HEK293T (cell line): ENCODE data around the gene HOXD13.

ENCODE experiments used
- BHLHE40 ChIP-seq: fragments of 450-650 bp; IDR thresholded peaks from 2 replicates; pipeline ENCODE4 v1.6.1; 2016; ENCODE audit warnings: mild to moderate bottlenecking, moderate library complexity, borderline replicate concordance
- PKNOX1 ChIP-seq: fragments of 450-650 bp; IDR thresholded peaks from 2 replicates; pipeline ENCODE4 v1.6.1; 2016
- SUZ12 ChIP-seq: fragments of 450-650 bp; IDR thresholded peaks from 2 replicates; pipeline ENCODE4 v1.6.1; 2016; ENCODE audit warnings: mild to moderate bottlenecking
- TARDBP ChIP-seq: fragments of 450-650 bp; IDR thresholded peaks from 2 replicates; pipeline ENCODE4 v1.6.1; 2016
- ZNF384 ChIP-seq: fragments of 450-650 bp; IDR thresholded peaks from 2 replicates; pipeline ENCODE4 v1.6.1; 2016

DNA sequence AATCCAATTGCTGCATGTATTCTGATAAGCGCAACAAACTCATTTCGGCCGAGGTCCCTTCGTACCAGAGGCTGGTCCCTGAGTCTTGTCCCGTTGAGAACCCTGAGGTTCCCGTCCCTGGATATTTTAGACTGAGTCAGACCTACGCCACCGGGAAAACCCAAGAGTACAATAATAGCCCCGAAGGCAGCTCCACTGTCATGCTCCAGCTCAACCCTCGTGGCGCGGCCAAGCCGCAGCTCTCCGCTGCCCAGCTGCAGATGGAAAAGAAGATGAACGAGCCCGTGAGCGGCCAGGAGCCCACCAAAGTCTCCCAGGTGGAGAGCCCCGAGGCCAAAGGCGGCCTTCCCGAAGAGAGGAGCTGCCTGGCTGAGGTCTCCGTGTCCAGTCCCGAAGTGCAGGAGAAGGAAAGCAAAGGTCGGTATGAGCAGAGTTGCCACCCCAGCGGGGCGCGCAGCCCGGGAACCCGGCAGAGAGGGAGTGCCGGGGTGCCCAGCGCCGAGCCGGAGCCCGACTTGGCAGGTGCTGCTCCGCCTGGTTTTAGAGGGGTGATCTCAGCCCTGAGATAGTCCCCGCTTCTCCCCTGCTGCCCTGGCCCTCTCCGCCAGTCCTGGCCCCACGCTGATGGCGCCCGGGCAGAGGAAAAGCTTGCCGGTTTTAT, 24.8 kb downstream of the HOXD13 start:
- no peak for TF ChIP-seq ZNF384
- no peak for TF ChIP-seq PKNOX1
- no peak for TF ChIP-seq TARDBP
- no peak for TF ChIP-seq BHLHE40
- no peak for TF ChIP-seq SUZ12
